IMR-90 (cell line): Measurements from ENCODE around the gene RAP2B. TPM values are rescaled to one million over a fixed set of nuclear protein-coding genes. Genes with fewer than 3 reads are reported as not detected.

Experiments used
- ATAC-seq: fragments of 200-7000 bp; cut with Tn5 transposase; 2 replicates; pipeline ENCODE4 v1.9.1; 2020; ENCODE audit warnings: low read depth, mild to moderate bottlenecking, moderate library complexity
- BruUV-seq: library from RNA; stranded (reverse); fragments of 400-500 nt; replicated peaks from 2 replicates; lab custom pipeline; 2021; lab: Mats Ljungman, UMichigan
- CTCF ChIA-PET: fragments of 300-600 bp; formaldehyde crosslinking; extraction: SDS; loops from one replicate; lab custom pipeline; 2021; ENCODE audit warnings: antibody characterized with exemption; lab: Yijun Ruan, JAX
- POLR2A ChIA-PET: fragments of 300-600 bp; sonication (Branson Sonifier 250); formaldehyde crosslinking; loops from one replicate; lab custom pipeline; 2022; ENCODE audit warnings: antibody characterized with exemption; ENCODE audit not compliant: unreplicated experiment; lab: Charles Lee
- DNase-seq: peaks from one replicate; pipeline ENCODE4 v3.0.0; 2013
- H2AFZ ChIP-seq: replicated peaks from 2 replicates; pipeline ENCODE3; 2013; ENCODE audit warnings: low read length, mild to moderate bottlenecking; ENCODE audit not compliant: poor library complexity
- H2AK5ac ChIP-seq: 2 replicates; pipeline ENCODE4 v1.6.1; 2013; ENCODE audit warnings: low read depth, low read length, inconsistent platforms
- H2AK9ac ChIP-seq: replicated peaks from 2 replicates; pipeline ENCODE3; 2013; ENCODE audit warnings: mild to moderate bottlenecking, low read depth, low read length, moderate library complexity; ENCODE audit not compliant: poor library complexity
- H2BK120ac ChIP-seq: 2 replicates; pipeline ENCODE4 v1.6.1; 2013; ENCODE audit warnings: low read depth, low read length, inconsistent platforms
- H2BK15ac ChIP-seq: 3 replicates; pipeline ENCODE4 v1.6.1; 2013; ENCODE audit warnings: low read depth, low read length, inconsistent platforms
- H2BK20ac ChIP-seq: 2 replicates; pipeline ENCODE4 v1.6.1; 2013; ENCODE audit warnings: low read depth, mild to moderate bottlenecking, inconsistent platforms, low read length, moderate library complexity
- H2BK5ac ChIP-seq: 2 replicates; pipeline ENCODE4 v1.6.1; 2013; ENCODE audit warnings: mild to moderate bottlenecking, low read depth, low read length, inconsistent platforms; ENCODE audit not compliant: poor library complexity, severe bottlenecking
- H3K14ac ChIP-seq: replicated peaks from 2 replicates; pipeline ENCODE4 v1.6.1; 2013; ENCODE audit warnings: low read depth, low read length, inconsistent platforms
- H3K18ac ChIP-seq: 2 replicates; pipeline ENCODE4 v1.6.1; 2013; ENCODE audit warnings: low read depth, low read length, control low read depth
- H3K23ac ChIP-seq: 2 replicates; pipeline ENCODE4 v1.6.1; 2013; ENCODE audit warnings: low read depth, low read length, inconsistent platforms
- H3K27ac ChIP-seq: 2 replicates; pipeline ENCODE4 v1.5.1; 2013; ENCODE audit warnings: mild to moderate bottlenecking, control low read depth, low read length; ENCODE audit not compliant: insufficient read depth
- H3K27me3 ChIP-seq: 2 replicates; pipeline ENCODE4 v1.6.1; 2013; ENCODE audit warnings: low read length; ENCODE audit not compliant: control insufficient read depth, insufficient read depth
- H3K36me3 ChIP-seq: 2 replicates; pipeline ENCODE4 v1.6.1; 2013; ENCODE audit warnings: low read length, mixed read lengths; ENCODE audit not compliant: control insufficient read depth, insufficient read depth
- H3K4ac ChIP-seq: 2 replicates; pipeline ENCODE4 v1.6.1; 2013; ENCODE audit warnings: low read depth, low read length, inconsistent platforms
- H3K4me1 ChIP-seq: 2 replicates; pipeline ENCODE4 v1.6.1; 2013; ENCODE audit warnings: low read length, mixed read lengths; ENCODE audit not compliant: control insufficient read depth, insufficient read depth
- H3K4me2 ChIP-seq: 2 replicates; pipeline ENCODE4 v1.6.1; 2013; ENCODE audit warnings: low read depth, mild to moderate bottlenecking, control low read depth, low read length, moderate library complexity
- H3K4me3 ChIP-seq: 2 replicates; pipeline ENCODE4 v1.5.1; 2013; ENCODE audit warnings: low read depth, mild to moderate bottlenecking, control low read depth, low read length, moderate library complexity; ENCODE audit not compliant: insufficient read depth
- H3K56ac ChIP-seq: 2 replicates; pipeline ENCODE4 v1.6.1; 2013; ENCODE audit warnings: low read length, inconsistent platforms; ENCODE audit not compliant: insufficient read depth; ENCODE audit errors: extremely low read depth
- H3K79me1 ChIP-seq, 2 experiments: 2 replicates each; pipeline ENCODE4 v1.6.1; 2013; ENCODE audit warnings: low read length in 2 of 2, inconsistent platforms in 1 of 2, low read depth in 1 of 2
- H3K9ac ChIP-seq: 2 replicates; pipeline ENCODE4 v1.6.1; 2013; ENCODE audit warnings: low read depth, low read length, control low read depth
- H3K9me1 ChIP-seq: 2 replicates; pipeline ENCODE4 v1.6.1; 2013; ENCODE audit warnings: low read length, inconsistent platforms; ENCODE audit not compliant: insufficient read depth
- H3K9me3 ChIP-seq: 2 replicates; pipeline ENCODE4 v1.6.1; 2013; ENCODE audit warnings: low read length; ENCODE audit not compliant: control insufficient read depth, insufficient read depth
- H4K20me1 ChIP-seq: 2 replicates; pipeline ENCODE4 v1.6.1; 2013; ENCODE audit warnings: low read length, inconsistent platforms; ENCODE audit not compliant: insufficient read depth
- H4K5ac ChIP-seq: 2 replicates; pipeline ENCODE4 v1.6.1; 2013; ENCODE audit warnings: mild to moderate bottlenecking, low read depth, low read length, control low read depth
- H4K8ac ChIP-seq, 2 experiments: 2 replicates each; pipeline ENCODE4 v1.6.1; 2013; ENCODE audit warnings: low read depth in 2 of 2, low read length in 2 of 2, control low read depth in 1 of 2, inconsistent platforms in 1 of 2
- H4K91ac ChIP-seq: 2 replicates; pipeline ENCODE4 v1.6.1; 2013; ENCODE audit warnings: low read depth, low read length, inconsistent platforms; ENCODE audit not compliant: insufficient read depth
- CEBPB ChIP-seq: IDR thresholded peaks from 2 replicates; pipeline ENCODE4 v1.6.1; 2012; ENCODE audit warnings: low read depth, low read length, improper control_type of control experiment
- RCOR1 ChIP-seq: IDR thresholded peaks from 2 replicates; pipeline ENCODE4 v1.6.1; 2012; ENCODE audit warnings: mild to moderate bottlenecking, low read length, improper control_type of control experiment; ENCODE audit not compliant: insufficient replicate concordance
- WGBS, 2 experiments: methylation state at CpG; one replicate each; pipeline versions ENCODE4 v1.1.5 to v1.1.7; 2013; ENCODE audit warnings: missing lambda C conversion rate in 2 of 2; ENCODE audit not compliant: insufficient read length in 1 of 2; ENCODE audit errors: extremely low coverage in 2 of 2; 5-methylcytosine and 5-hydroxymethylcytosine counted together
- dilution Hi-C: fragments of 300-500 bp; cut with HindIII; formaldehyde crosslinking; loops from one replicate; pipeline ENCODE4 v1.14.3; 2018; ENCODE audit warnings: low sequenced_read_pairs; ENCODE audit not compliant: unreplicated experiment
- in situ Hi-C: fragments of 300-500 bp; cut with MboI; formaldehyde crosslinking; loops from 3 replicates; pipeline ENCODE4 v1.14.3; 2019; ENCODE audit warnings: low sequenced_read_pairs, inconsistent platforms, mixed read lengths
- intact Hi-C: fragments of 100-400 bp; cut with micrococcal nuclease; formaldehyde crosslinking; loops from 2 replicates; pipeline ENCODE4 v1.10.0; 2022
- polyA plus RNA-seq, 3 experiments: library from polyadenylated mRNA; depleted of rRNA; stranded (reverse); fragments of >200 nt; gene quantifications; 2 replicates each; pipeline ENCODE4 v1.2.3, GENCODE V29; 2012; ENCODE audit warnings: low replicate concordance in 1 of 3
- total RNA-seq: library from RNA; depleted of rRNA; stranded (reverse); fragments of >200 nt; gene quantifications from 2 replicates; pipeline ENCODE4 v1.2.3, GENCODE V29; 2012

The RAP2B gene
- total and polyA plus RNA-seq, 2 of the 4 experiments (the other 2 are of a cell fraction) = 6.6 to 12.4 TPM

- no peak overlapping the region for H2AK9ac ChIP-seq
- no peak overlapping the region for H2AFZ ChIP-seq
- H3K27ac ChIP-seq = no peak overlapping the region
- TF ChIP-seq RCOR1 = no peak
- 0 out of 2 replicates have a peak, but pooled peaks have one; percentile 7 for TF ChIP-seq CEBPB
- no peak overlapping the region for H2BK20ac ChIP-seq
- ATAC-seq = no peak
- no TSS peak for BruUV-seq
- no peak overlapping the region for H2BK5ac ChIP-seq
- H4K8ac ChIP-seq = no peak overlapping the region
- H2BK120ac ChIP-seq = no peak overlapping the region
- no peaks in the 10 kb centered on the region for H3K9me3 ChIP-seq
- H3K79me1 ChIP-seq = no peaks in the 10 kb centered on the region
- no peaks in the 10 kb centered on the region for H4K20me1 ChIP-seq
- intact Hi-C loops (no loop called here), dilution Hi-C loops (no loop called here), in situ Hi-C loops (no loop called here)
- H3K4me1 ChIP-seq = no peaks in the 10 kb centered on the region
- no peak overlapping the region for H3K4me3 ChIP-seq
- H3K9ac ChIP-seq = no peak overlapping the region
- H3K9me1 ChIP-seq = no peaks in the 10 kb centered on the region
- no peak overlapping the region for H4K91ac ChIP-seq
- no peak overlapping the region for H2BK15ac ChIP-seq
- WGBS, 2 experiments = no CpG with 5 or more reads among the region's 1 CpG
- no peak overlapping the region for H3K56ac ChIP-seq
- ChIA-PET POLR2A (no interaction called here), CTCF (no interaction called here)
- H4K5ac ChIP-seq = no peak overlapping the region
- no peak overlapping the region for H3K23ac ChIP-seq
- H3K36me3 ChIP-seq = no peaks in the 10 kb centered on the region
- no peak overlapping the region for H3K4me2 ChIP-seq
- H3K4ac ChIP-seq = no peak overlapping the region
- H2AK5ac ChIP-seq = no peak overlapping the region
- H3K14ac ChIP-seq = no peak overlapping the region
- H3K18ac ChIP-seq = no peak overlapping the region
- no peak for DNase-seq
- H3K27me3 ChIP-seq = no peaks in the 10 kb centered on the region
Measured at GRCh38 chr3:153180860-153181372, 18.9 kb downstream of the RAP2B start.
